Neural progenitor cell (in vitro differentiated cells): Measurements from ENCODE around the gene PCDHGB6.

Experiments
- CTCF ChIP-seq: fragments of 200-600 bp; sonication (generic); IDR thresholded peaks from 2 replicates; pipeline ENCODE4 v1.5.1; 2017; ENCODE audit warnings: antibody characterized with exemption, mild to moderate bottlenecking
- EZH2 ChIP-seq: fragments of 200-600 bp; sonication (generic); IDR thresholded peaks from 2 replicates; pipeline ENCODE4 v1.6.1; 2017; ENCODE audit warnings: antibody characterized with exemption, mild to moderate bottlenecking, moderate library complexity
- EZH2phosphoT487 ChIP-seq: fragments of 200-600 bp; sonication (generic); IDR thresholded peaks from 2 replicates; pipeline ENCODE4 v1.6.1; 2017; ENCODE audit warnings: antibody characterized with exemption

GRCh38 chr5:141411575-141411974 is 3.8 kb downstream of the PCDHGB6 start:
- TF ChIP-seq EZH2 (no peak), CTCF (no peak), EZH2phosphoT487 (no peak)
